Measurements from ENCODE around the gene PTTG1IP.
A peak's percentile ranks its signal among the peaks of the same experiment; 100 is the strongest.

PTTG1IP gene

DNA sequence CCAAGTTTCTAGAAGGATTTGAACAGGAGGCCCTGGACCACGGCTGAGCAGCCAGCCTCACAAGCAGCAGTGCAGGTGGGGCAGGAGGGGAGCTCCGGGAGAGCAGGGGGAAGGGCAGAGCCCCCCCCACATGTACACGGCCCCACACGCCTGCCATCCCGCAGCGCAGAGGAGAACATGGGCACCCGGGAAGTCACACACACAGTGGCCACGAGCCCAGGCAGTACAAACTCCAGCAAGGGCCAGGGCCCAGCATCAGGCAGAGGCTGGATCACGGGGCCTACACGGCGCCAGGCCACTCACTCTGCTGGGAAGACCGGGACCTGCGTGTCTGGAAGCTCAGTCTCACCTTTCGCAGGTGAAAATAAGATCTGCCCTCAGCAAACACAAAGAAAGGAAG is 60.9 kb downstream of the PTTG1IP start (continued):
- no peak for TF ChIP-seq ZFP69B (tag by site-specific recombination; IDR thresholded peaks at IDR 0.05)
- TF ChIP-seq ZNF366 (tag by site-specific recombination; conservative IDR thresholded peaks at IDR 0.05): no peak
- no peak for TF ChIP-seq ZSCAN4 (tag by site-specific recombination; IDR thresholded peaks at IDR 0.05)
- TF ChIP-seq ZNF555 (tag by site-specific recombination; conservative IDR thresholded peaks at IDR 0.05): no peak
- TF ChIP-seq GLIS2 (tag by site-specific recombination; IDR thresholded peaks at IDR 0.05): no peak
- TF ChIP-seq SETDB1 (IDR thresholded peaks at IDR 0.05; ENCODE audit: insufficient read length, low read length): no peak
- TF ChIP-seq EGR2 (tag by site-specific recombination; IDR thresholded peaks at IDR 0.05; ENCODE audit: low read depth): no peak
- TF ChIP-seq GLI2 (tag by site-specific recombination; IDR thresholded peaks at IDR 0.05; ENCODE audit: borderline replicate concordance, low read depth): no peak
- TF ChIP-seq ZNF776 (tag by site-specific recombination; IDR thresholded peaks at IDR 0.05; ENCODE audit: borderline replicate concordance): no peak

- H3K36me3 ChIP-seq (ENCODE audit: control insufficient read depth in 2 of 2, insufficient read depth in 1 of 2, low read length in 2 of 2): peaks cover 9 to 64% of the 10 kb centered on the region in 2 experiments; a peak in 2 of 3 replicates
- TF ChIP-seq BCL11A (tag by site-specific recombination; IDR thresholded peaks at IDR 0.05; ENCODE audit: low read depth): no peak
- TF ChIP-seq ZSCAN30 (tag by site-specific recombination; IDR thresholded peaks at IDR 0.05): no peak
- TF ChIP-seq ZNF112 (tag by site-specific recombination; IDR thresholded peaks at IDR 0.05): no peak
- TF ChIP-seq ZNF16 (tag by site-specific recombination; IDR thresholded peaks at IDR 0.05; ENCODE audit: low read depth): no peak
- no peak for TF ChIP-seq ZNF473 (tag by site-specific recombination; IDR thresholded peaks at IDR 0.05)
- no peak for TF ChIP-seq ZNF585B (tag by site-specific recombination; IDR thresholded peaks at IDR 0.05)
- no peak for TF ChIP-seq ZNF830 (tag by site-specific recombination; IDR thresholded peaks at IDR 0.05; ENCODE audit: low read depth)
- TF ChIP-seq ZNF140 (tag by site-specific recombination; IDR thresholded peaks at IDR 0.05): no peak; the same call in 1 of the 2 replicates
- TF ChIP-seq ZNF18 (tag by site-specific recombination; IDR thresholded peaks at IDR 0.05): peak; percentile 67
- no peak for TF ChIP-seq ZNF416 (tag by site-specific recombination; IDR thresholded peaks at IDR 0.05)
- no peak for TF ChIP-seq ZEB2 (tag by site-specific recombination; IDR thresholded peaks at IDR 0.05)
- no peak for TF ChIP-seq YY1 (tag by site-specific recombination; IDR thresholded peaks at IDR 0.05)
- no peak for TF ChIP-seq ZNF202 (tag by site-specific recombination; IDR thresholded peaks at IDR 0.05; ENCODE audit: borderline replicate concordance)
- no peak for TF ChIP-seq ZNF449 (tag by site-specific recombination; IDR thresholded peaks at IDR 0.05)
- TF ChIP-seq WT1 (tag by site-specific recombination; IDR thresholded peaks at IDR 0.05): no peak
- no peak for TF ChIP-seq PRDM6 (tag by site-specific recombination; IDR thresholded peaks at IDR 0.05)
- TF ChIP-seq, protein P1, sequence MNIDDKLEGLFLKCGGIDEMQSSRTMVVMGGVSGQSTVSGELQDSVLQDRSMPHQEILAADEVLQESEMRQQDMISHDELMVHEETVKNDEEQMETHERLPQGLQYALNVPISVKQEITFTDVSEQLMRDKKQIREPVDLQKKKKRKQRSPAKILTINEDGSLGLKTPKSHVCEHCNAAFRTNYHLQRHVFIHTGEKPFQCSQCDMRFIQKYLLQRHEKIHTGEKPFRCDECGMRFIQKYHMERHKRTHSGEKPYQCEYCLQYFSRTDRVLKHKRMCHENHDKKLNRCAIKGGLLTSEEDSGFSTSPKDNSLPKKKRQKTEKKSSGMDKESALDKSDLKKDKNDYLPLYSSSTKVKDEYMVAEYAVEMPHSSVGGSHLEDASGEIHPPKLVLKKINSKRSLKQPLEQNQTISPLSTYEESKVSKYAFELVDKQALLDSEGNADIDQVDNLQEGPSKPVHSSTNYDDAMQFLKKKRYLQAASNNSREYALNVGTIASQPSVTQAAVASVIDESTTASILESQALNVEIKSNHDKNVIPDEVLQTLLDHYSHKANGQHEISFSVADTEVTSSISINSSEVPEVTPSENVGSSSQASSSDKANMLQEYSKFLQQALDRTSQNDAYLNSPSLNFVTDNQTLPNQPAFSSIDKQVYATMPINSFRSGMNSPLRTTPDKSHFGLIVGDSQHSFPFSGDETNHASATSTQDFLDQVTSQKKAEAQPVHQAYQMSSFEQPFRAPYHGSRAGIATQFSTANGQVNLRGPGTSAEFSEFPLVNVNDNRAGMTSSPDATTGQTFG (tag by site-specific recombination; IDR thresholded peaks at IDR 0.05; ENCODE audit: borderline replicate concordance): 0 out of 2 replicates have a peak, but pooled peaks have one; percentile 45
- TF ChIP-seq, protein P2, sequence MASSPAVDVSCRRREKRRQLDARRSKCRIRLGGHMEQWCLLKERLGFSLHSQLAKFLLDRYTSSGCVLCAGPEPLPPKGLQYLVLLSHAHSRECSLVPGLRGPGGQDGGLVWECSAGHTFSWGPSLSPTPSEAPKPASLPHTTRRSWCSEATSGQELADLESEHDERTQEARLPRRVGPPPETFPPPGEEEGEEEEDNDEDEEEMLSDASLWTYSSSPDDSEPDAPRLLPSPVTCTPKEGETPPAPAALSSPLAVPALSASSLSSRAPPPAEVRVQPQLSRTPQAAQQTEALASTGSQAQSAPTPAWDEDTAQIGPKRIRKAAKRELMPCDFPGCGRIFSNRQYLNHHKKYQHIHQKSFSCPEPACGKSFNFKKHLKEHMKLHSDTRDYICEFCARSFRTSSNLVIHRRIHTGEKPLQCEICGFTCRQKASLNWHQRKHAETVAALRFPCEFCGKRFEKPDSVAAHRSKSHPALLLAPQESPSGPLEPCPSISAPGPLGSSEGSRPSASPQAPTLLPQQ (tag by site-specific recombination; IDR thresholded peaks at IDR 0.05): no peak
- no peak for TF ChIP-seq ZNF391 (tag by site-specific recombination; IDR thresholded peaks at IDR 0.05; ENCODE audit: borderline replicate concordance, low read depth)
- no peak for TF ChIP-seq ZNF366 (tag by site-specific recombination; conservative IDR thresholded peaks at IDR 0.05)
Observed at GRCh38 chr21:44810779-44811178, 62.7 kb downstream of the PTTG1IP start.

More at GRCh38 chr21:44810779-44811178, 62.7 kb downstream of the PTTG1IP start:
- Histone ChIP-seq H3K4me1 (ENCODE audit: control insufficient read depth, insufficient read depth, low read length) (no peaks in the 10 kb centered on the region), H3K27ac (ENCODE audit: extremely low read depth, low read depth, low read length) (no peak overlapping the region), H3K9me3 (ENCODE audit: control insufficient read depth, insufficient read depth, low read depth, low read length) (no peaks in the 10 kb centered on the region), H3K4me3 (ENCODE audit: low read depth, low read length) (no peak overlapping the region)
- CTCF ChIA-PET: interaction anchor here (1.2 kb wide), 1 partner anchor 10 kb away, joined by 6 read pairs; no protein-coding TSS in a partner anchor
- POLR2A ChIA-PET: interaction anchor here (1.1 kb wide), 1 partner anchor 9 kb away, joined by 6 read pairs; the partner anchor contains the start of gene UBE2G2

Measured in HEK293 (cell line).